SU-DHL-6 (cell line): ENCODE measurements around the gene FBXO10.

Source experiments
- H2AFZ ChIP-seq: fragments of 200-600 bp; sonication (generic); 2 replicates; pipeline ENCODE4 v1.6.1; 2014; ENCODE audit warnings: low read depth, mild to moderate bottlenecking, moderate library complexity, mixed read lengths, antibody characterized with exemption, low read length; ENCODE audit not compliant: severe bottlenecking
- H3F3A ChIP-seq: fragments of 200-600 bp; shearing (Covaris generic); 2 replicates; pipeline ENCODE4 v1.6.0; 2016; ENCODE audit warnings: antibody characterized with exemption, mild to moderate bottlenecking; ENCODE audit not compliant: insufficient read depth
- H3K27ac ChIP-seq: fragments of 200-600 bp; sonication (generic); 2 replicates; pipeline ENCODE4 v1.5.1; 2016; ENCODE audit warnings: low read depth, mild to moderate bottlenecking, low read length, moderate library complexity, mixed read lengths
- H3K27me3 ChIP-seq: fragments of 200-600 bp; sonication (generic), shearing (Covaris generic); 2 replicates; pipeline ENCODE4 v1.6.0; 2014; ENCODE audit warnings: mild to moderate bottlenecking, low read length
- H3K36me3 ChIP-seq: fragments of 200-600 bp; sonication (generic); 2 replicates; pipeline ENCODE4 v1.6.1; 2014; ENCODE audit warnings: mild to moderate bottlenecking, low read length, mixed read lengths
- H3K4me2 ChIP-seq: fragments of 300-600, 200-600 bp; shearing (Covaris generic), sonication (generic); 2 replicates; pipeline ENCODE4 v1.6.0; 2014; ENCODE audit warnings: low read length, low read depth, mild to moderate bottlenecking; ENCODE audit not compliant: poor library complexity, severe bottlenecking
- H3K4me3 ChIP-seq: fragments of 200-600 bp; sonication (generic); 2 replicates; pipeline ENCODE4 v1.5.1; 2014; ENCODE audit warnings: antibody characterized with exemption, low read length, mild to moderate bottlenecking, mixed read lengths; ENCODE audit not compliant: insufficient read depth, poor library complexity, severe bottlenecking
- H3K79me2 ChIP-seq: fragments of 200-600 bp; sonication (generic); 2 replicates; pipeline ENCODE4 v1.6.1; 2014; ENCODE audit warnings: mild to moderate bottlenecking, low read length, moderate library complexity; ENCODE audit not compliant: insufficient read depth
- H3K9ac ChIP-seq: fragments of 200-600 bp; sonication (generic); 2 replicates; pipeline ENCODE4 v1.7.0; 2014; ENCODE audit warnings: mild to moderate bottlenecking, low read length
- H3K9me2 ChIP-seq: fragments of 200-600 bp; sonication (generic); replicated peaks from 2 replicates; pipeline ENCODE4 v1.6.1; 2014; ENCODE audit warnings: low read length; ENCODE audit not compliant: insufficient read depth
- H3K9me3 ChIP-seq: fragments of 200-600 bp; sonication (generic); 2 replicates; pipeline ENCODE4 v1.6.1; 2014; ENCODE audit warnings: low read length, mixed read lengths; ENCODE audit not compliant: insufficient read depth
- H4K20me1 ChIP-seq: fragments of 200-600 bp; sonication (generic); 2 replicates; pipeline ENCODE4 v1.6.1; 2014; ENCODE audit warnings: low read depth, mild to moderate bottlenecking, antibody characterized with exemption, low read length, moderate library complexity, mixed read lengths
- EZH2phosphoT487 ChIP-seq: fragments of 200-600 bp; sonication (generic), shearing (Covaris generic); conservative IDR thresholded peaks from 2 replicates; pipeline ENCODE4 v1.6.1; 2018; ENCODE audit warnings: mild to moderate bottlenecking, antibody characterized with exemption, low read length, moderate library complexity, mixed read lengths
- TF ChIP-seq, protein P1 (sequence below): fragments of 200-600 bp; sonication (generic); IDR thresholded peaks from one replicate; pipeline ENCODE4 v1.5.1; 2017; ENCODE audit warnings: antibody characterized with exemption, mild to moderate bottlenecking, low read length, moderate library complexity; ENCODE audit not compliant: insufficient read depth, poor library complexity, severe bottlenecking

Gene FBXO10

DNA sequence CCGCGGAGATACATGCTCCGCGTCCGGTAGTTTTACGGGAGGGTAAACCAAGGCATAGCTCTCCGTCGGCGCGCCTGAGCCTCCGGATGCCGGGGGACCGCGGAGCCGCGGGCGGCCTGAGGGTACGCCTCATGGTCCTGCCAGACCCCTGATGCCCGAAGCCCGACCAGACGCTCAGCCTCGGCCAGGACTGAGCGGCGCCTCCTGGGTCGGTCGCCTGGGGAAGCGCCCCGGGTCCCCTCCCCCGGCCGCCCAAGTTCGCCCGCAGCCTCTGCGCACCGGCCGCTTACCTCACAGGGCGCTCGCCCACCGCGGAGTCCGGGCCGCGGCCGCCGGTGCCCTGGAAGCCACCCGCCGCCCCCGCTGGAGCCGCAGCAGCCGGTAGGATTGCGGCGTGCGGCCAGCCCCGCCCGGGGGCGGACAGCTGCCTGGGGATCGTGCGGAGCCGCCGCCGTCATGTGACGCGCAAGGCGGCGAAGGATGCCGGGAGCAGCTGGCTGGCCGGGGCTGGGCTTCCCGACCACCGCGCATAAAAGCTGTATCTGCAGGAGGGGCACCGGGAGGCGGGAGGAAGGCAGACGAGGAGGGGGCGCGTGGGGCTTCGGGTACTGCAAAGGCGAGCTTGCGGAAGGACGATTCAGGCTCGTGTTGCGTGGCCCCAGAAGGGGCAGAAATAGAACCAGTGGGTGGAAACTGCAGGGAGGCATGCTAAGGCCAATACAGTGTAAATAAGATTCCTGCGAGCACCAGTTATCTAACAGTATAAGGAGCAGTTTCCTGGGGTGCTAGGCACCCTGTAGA, at the start of gene FBXO10:
Gene FBXO10, minus strand, starts transcription at position 460 of the 801 bp plus-strand sequence. CDS start 34,612 bp downstream, outside the sequence.
- 0 out of 2 replicates have a peak, but pooled peaks cover 7% of the 10 kb centered on the region for H3K36me3 ChIP-seq
- 0 out of 2 replicates have a peak, but pooled peaks cover 5% of the 10 kb centered on the region for H4K20me1 ChIP-seq
- peaks cover 24% of the 10 kb centered on the region for H3K79me2 ChIP-seq
- peak within 1 kb of the TSS; percentile 67 for H3K4me2 ChIP-seq
- H3K9me2 ChIP-seq: no peaks in the 10 kb centered on the region
- TF ChIP-seq, protein P1, sequence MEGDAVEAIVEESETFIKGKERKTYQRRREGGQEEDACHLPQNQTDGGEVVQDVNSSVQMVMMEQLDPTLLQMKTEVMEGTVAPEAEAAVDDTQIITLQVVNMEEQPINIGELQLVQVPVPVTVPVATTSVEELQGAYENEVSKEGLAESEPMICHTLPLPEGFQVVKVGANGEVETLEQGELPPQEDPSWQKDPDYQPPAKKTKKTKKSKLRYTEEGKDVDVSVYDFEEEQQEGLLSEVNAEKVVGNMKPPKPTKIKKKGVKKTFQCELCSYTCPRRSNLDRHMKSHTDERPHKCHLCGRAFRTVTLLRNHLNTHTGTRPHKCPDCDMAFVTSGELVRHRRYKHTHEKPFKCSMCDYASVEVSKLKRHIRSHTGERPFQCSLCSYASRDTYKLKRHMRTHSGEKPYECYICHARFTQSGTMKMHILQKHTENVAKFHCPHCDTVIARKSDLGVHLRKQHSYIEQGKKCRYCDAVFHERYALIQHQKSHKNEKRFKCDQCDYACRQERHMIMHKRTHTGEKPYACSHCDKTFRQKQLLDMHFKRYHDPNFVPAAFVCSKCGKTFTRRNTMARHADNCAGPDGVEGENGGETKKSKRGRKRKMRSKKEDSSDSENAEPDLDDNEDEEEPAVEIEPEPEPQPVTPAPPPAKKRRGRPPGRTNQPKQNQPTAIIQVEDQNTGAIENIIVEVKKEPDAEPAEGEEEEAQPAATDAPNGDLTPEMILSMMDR: no peak
- TF ChIP-seq EZH2phosphoT487: no peak
- no peaks in the 10 kb centered on the region for H3K9me3 ChIP-seq
- H3K4me3 ChIP-seq: peak within 1 kb of the TSS; percentile 54
- peaks cover 24% of the 10 kb centered on the region; the same call in 1 of the 2 replicates for H3F3A ChIP-seq
- peak within 1 kb of the TSS; percentile 61 for H3K9ac ChIP-seq
- H3K27me3 ChIP-seq: no peaks in the 10 kb centered on the region
- peak within 1 kb of the TSS; percentile 66 for H3K27ac ChIP-seq
- peak within 1 kb of the TSS; percentile 10 for H2AFZ ChIP-seq

GRCh38 chr9:37625758-37626147, 49.6 kb upstream of the FBXO10 start:
- H3K9me2 ChIP-seq: no peaks in the 10 kb centered on the region
- no peak overlapping the region for H3K4me3 ChIP-seq
- H3K27me3 ChIP-seq: no peaks in the 10 kb centered on the region
- H4K20me1 ChIP-seq: no peaks in the 10 kb centered on the region
- H3K27ac ChIP-seq: no peak overlapping the region
- H3F3A ChIP-seq: no peaks in the 10 kb centered on the region
- no peaks in the 10 kb centered on the region for H3K9me3 ChIP-seq
- no peak overlapping the region for H3K9ac ChIP-seq
- no peaks in the 10 kb centered on the region for H3K36me3 ChIP-seq
- TF ChIP-seq, protein P1: no peak
- no peak for TF ChIP-seq EZH2phosphoT487
- no peak overlapping the region for H3K4me2 ChIP-seq
- no peaks in the 10 kb centered on the region for H3K79me2 ChIP-seq
- H2AFZ ChIP-seq: no peak overlapping the region

DNA sequence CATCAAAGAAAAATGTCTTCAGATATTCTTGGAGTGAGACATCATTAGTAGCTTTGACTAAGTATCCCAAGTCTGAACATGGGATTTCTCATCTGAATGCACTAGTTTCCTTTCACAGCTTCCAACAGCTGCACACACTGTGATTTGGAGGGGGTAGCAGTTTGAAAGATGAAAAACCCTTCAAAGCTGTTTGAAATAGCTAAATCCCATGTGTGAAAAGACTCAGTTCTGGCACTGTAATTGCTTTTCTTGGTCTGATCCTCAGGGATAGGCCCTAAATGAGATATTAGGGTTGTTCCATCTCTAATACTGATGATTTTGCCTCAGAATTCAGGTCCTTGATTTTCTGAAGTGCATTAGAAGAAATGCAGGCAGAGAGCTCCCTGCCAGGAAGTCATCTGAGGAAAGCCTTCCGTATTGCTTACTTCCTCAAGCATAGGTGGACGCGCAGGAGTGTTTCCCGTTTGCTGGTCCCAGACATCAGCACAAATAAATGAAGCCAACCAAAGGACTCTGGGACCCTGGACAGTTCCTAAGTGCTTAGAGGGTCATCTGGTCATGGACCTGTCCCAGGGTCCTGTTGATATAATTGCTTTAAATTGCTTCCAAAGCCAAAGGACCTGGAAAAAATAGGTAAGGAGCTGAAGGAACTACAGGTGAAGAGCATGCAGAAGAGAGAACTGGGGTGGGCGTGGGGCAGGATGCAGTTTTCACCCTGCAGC, 49.0 kb upstream of the FBXO10 start:
- H3K9me2 ChIP-seq: no peaks in the 10 kb centered on the region
- H3K4me3 ChIP-seq: no peak overlapping the region
- no peaks in the 10 kb centered on the region for H3K27me3 ChIP-seq
- no peak overlapping the region for H2AFZ ChIP-seq
- H3K27ac ChIP-seq: no peak overlapping the region
- H3F3A ChIP-seq: no peaks in the 10 kb centered on the region
- no peak overlapping the region for H3K4me2 ChIP-seq
- H3K9ac ChIP-seq: no peak overlapping the region
- H3K36me3 ChIP-seq: no peaks in the 10 kb centered on the region
- no peaks in the 10 kb centered on the region for H3K79me2 ChIP-seq
- no peaks in the 10 kb centered on the region for H3K9me3 ChIP-seq
- H4K20me1 ChIP-seq: no peaks in the 10 kb centered on the region
- TF ChIP-seq, protein P1: no peak
- TF ChIP-seq EZH2phosphoT487: no peak
